ENCODE data around the gene OR10G3.
"Not testable (repeated sequence)": the region's sequence is repeated elsewhere in the genome, so short reads cannot be mapped to it uniquely, and the experiment has no call there.

Gene OR10G3

GRCh38 chr14:21557084-21557901 is 22.6 kb downstream of the OR10G3 start:
- Histone ChIP-seq H3K9me2 (replicated peaks; ENCODE audit: insufficient read depth, low read length) (no peaks in the 10 kb centered on the region), H3K9ac (ENCODE audit: low read length) (no peak overlapping the region), H3K4me2 (ENCODE audit: low read depth, low read length) (peak overlapping the region; percentile 60; the same call in 1 of the 2 replicates), H4K20me1 (ENCODE audit: insufficient read depth, low read length) (no peaks in the 10 kb centered on the region), H3K36me3 (replicated peaks; ENCODE audit: insufficient read depth, low read length) (no peaks in the 10 kb centered on the region), H3K27me3 (replicated peaks; ENCODE audit: insufficient read depth, low read length) (no peaks in the 10 kb centered on the region), H3K4me1 (ENCODE audit: low read length) (no peaks in the 10 kb centered on the region), H3K4me3 (ENCODE audit: low read length) (peak overlapping the region; percentile 37; the same call in 1 of the 2 replicates), H3K9me3 (replicated peaks; ENCODE audit: insufficient read depth, low read length) (no peaks in the 10 kb centered on the region), H3K79me2 (ENCODE audit: low read length) (no peaks in the 10 kb centered on the region), H3F3A (ENCODE audit: insufficient read depth, low read length) (no peaks in the 10 kb centered on the region), H3K27ac (ENCODE audit: low read length) (no peak overlapping the region), H2AFZ (ENCODE audit: low read length) (peak overlapping the region; percentile 70)
- TF ChIP-seq EZH2 (optimal IDR thresholded peaks at IDR 0.05; ENCODE audit: low read depth, low read length) (no peak), CTCF (IDR thresholded peaks at IDR 0.05; ENCODE audit: low read length) (peak; percentile 50), EZH2phosphoT487 (IDR thresholded peaks at IDR 0.05; ENCODE audit: low read length) (no peak)
- DNase-seq = peak; percentile 74

- no peak overlapping the region for H3K9ac ChIP-seq (ENCODE audit: low read length)
- H3K27ac ChIP-seq (ENCODE audit: low read length) = no peak overlapping the region
- H3K9me2 ChIP-seq (replicated peaks; ENCODE audit: insufficient read depth, low read length) = no peaks in the 10 kb centered on the region
- no peaks in the 10 kb centered on the region for H3K79me2 ChIP-seq (ENCODE audit: low read length)
- no peak for DNase-seq
- no peaks in the 10 kb centered on the region for H3K36me3 ChIP-seq (replicated peaks; ENCODE audit: insufficient read depth, low read length)
- no peak for TF ChIP-seq EZH2phosphoT487 (IDR thresholded peaks at IDR 0.05; ENCODE audit: low read length)
- no peak for TF ChIP-seq CTCF (IDR thresholded peaks at IDR 0.05; ENCODE audit: low read length)
- no peak for TF ChIP-seq EZH2 (optimal IDR thresholded peaks at IDR 0.05; ENCODE audit: low read depth, low read length)
- no peaks in the 10 kb centered on the region for H3K4me1 ChIP-seq (ENCODE audit: low read length)
- H3K9me3 ChIP-seq (replicated peaks; ENCODE audit: insufficient read depth, low read length) = no peaks in the 10 kb centered on the region
- H3F3A ChIP-seq (ENCODE audit: insufficient read depth, low read length) = no peaks in the 10 kb centered on the region
- H4K20me1 ChIP-seq (ENCODE audit: insufficient read depth, low read length) = no peaks in the 10 kb centered on the region
- no peak overlapping the region for H2AFZ ChIP-seq (ENCODE audit: low read length)
- H3K4me3 ChIP-seq (ENCODE audit: low read length) = no peak overlapping the region
- no peaks in the 10 kb centered on the region for H3K27me3 ChIP-seq (replicated peaks; ENCODE audit: insufficient read depth, low read length)
- H3K4me2 ChIP-seq (ENCODE audit: low read depth, low read length) = no peak overlapping the region
Measured at GRCh38 chr14:21556378-21557083, 23.3 kb downstream of the OR10G3 start.

GRCh38 chr14:21553266-21553665 is 26.6 kb downstream of the OR10G3 start:
- TF ChIP-seq CTCF (IDR thresholded peaks at IDR 0.05; ENCODE audit: low read length) (no peak), EZH2phosphoT487 (IDR thresholded peaks at IDR 0.05; ENCODE audit: low read length) (no peak)
- Histone ChIP-seq H4K20me1 (ENCODE audit: insufficient read depth, low read length) (no peaks in the 10 kb centered on the region), H3K4me3 (ENCODE audit: low read length) (no peak overlapping the region), H3K36me3 (replicated peaks; ENCODE audit: insufficient read depth, low read length) (no peaks in the 10 kb centered on the region), H3K79me2 (ENCODE audit: low read length) (no peaks in the 10 kb centered on the region), H3K9me3 (replicated peaks; ENCODE audit: insufficient read depth, low read length) (no peaks in the 10 kb centered on the region), H3K9ac (ENCODE audit: low read length) (no peak overlapping the region), H3F3A (ENCODE audit: insufficient read depth, low read length) (no peaks in the 10 kb centered on the region), H3K9me2 (replicated peaks; ENCODE audit: insufficient read depth, low read length) (no peaks in the 10 kb centered on the region), H3K4me2 (ENCODE audit: low read depth, low read length) (no peak overlapping the region), H3K27me3 (replicated peaks; ENCODE audit: insufficient read depth, low read length) (no peaks in the 10 kb centered on the region), H3K4me1 (ENCODE audit: low read length) (no peaks in the 10 kb centered on the region), H2AFZ (ENCODE audit: low read length) (no peak overlapping the region), H3K27ac (ENCODE audit: low read length) (no peak overlapping the region)
- no peak for DNase-seq

- H3K9me3 ChIP-seq (replicated peaks; ENCODE audit: insufficient read depth, low read length); H3K4me2 ChIP-seq (ENCODE audit: low read depth, low read length); H3K4me3 ChIP-seq (ENCODE audit: low read length); H3K4me1 ChIP-seq (ENCODE audit: low read length); H3K27me3 ChIP-seq (replicated peaks; ENCODE audit: insufficient read depth, low read length); H4K20me1 ChIP-seq (ENCODE audit: insufficient read depth, low read length); H3K9me2 ChIP-seq (replicated peaks; ENCODE audit: insufficient read depth, low read length); H3K79me2 ChIP-seq (ENCODE audit: low read length); H3K36me3 ChIP-seq (replicated peaks; ENCODE audit: insufficient read depth, low read length); DNase-seq; H3K9ac ChIP-seq (ENCODE audit: low read length); H3K27ac ChIP-seq (ENCODE audit: low read length); H2AFZ ChIP-seq (ENCODE audit: low read length); H3F3A ChIP-seq (ENCODE audit: insufficient read depth, low read length): not testable (repeated sequence)
Measured at GRCh38 chr14:21544588-21544987, 35.3 kb downstream of the OR10G3 start.

Data from MM.1S (cell line).